Ishikawa (cell line): ENCODE results near the gene ADD2.

ENCODE experiments used
- CEBPB ChIP-seq: IDR thresholded peaks from 2 replicates; pipeline ENCODE4 v1.6.1; 2012
- CREB1 ChIP-seq: IDR thresholded peaks from 2 replicates; pipeline ENCODE4 v1.6.1; 2012; ENCODE audit warnings: low read depth
- EGR1 ChIP-seq: IDR thresholded peaks from 2 replicates; pipeline ENCODE4 v1.6.1; 2012
- EP300 ChIP-seq: IDR thresholded peaks from 2 replicates; pipeline ENCODE4 v1.6.1; 2012; ENCODE audit warnings: borderline replicate concordance
- FOXM1 ChIP-seq: IDR thresholded peaks from 2 replicates; pipeline ENCODE4 v1.6.1; 2012; ENCODE audit warnings: low read depth, borderline replicate concordance
- MAX ChIP-seq: IDR thresholded peaks from 2 replicates; pipeline ENCODE4 v1.6.1; 2012
- NFIC ChIP-seq: IDR thresholded peaks from 2 replicates; pipeline ENCODE4 v1.6.1; 2012
- RAD21 ChIP-seq: IDR thresholded peaks from 2 replicates; pipeline ENCODE4 v1.6.1; 2012; ENCODE audit warnings: low read depth
- REST ChIP-seq: IDR thresholded peaks from 2 replicates; pipeline ENCODE4 v1.6.1; 2012; ENCODE audit warnings: low read depth, mild to moderate bottlenecking
- TAF1 ChIP-seq: IDR thresholded peaks from 2 replicates; pipeline ENCODE4 v1.6.1; 2012; ENCODE audit warnings: low read depth, mild to moderate bottlenecking
- TCF12 ChIP-seq: IDR thresholded peaks from 2 replicates; pipeline ENCODE4 v1.6.1; 2012; ENCODE audit warnings: low read depth
- TEAD4 ChIP-seq: IDR thresholded peaks from 2 replicates; pipeline ENCODE4 v1.6.1; 2012
- USF1 ChIP-seq: IDR thresholded peaks from 2 replicates; pipeline ENCODE4 v1.6.1; 2012
- YY1 ChIP-seq: IDR thresholded peaks from 2 replicates; pipeline ENCODE4 v1.6.1; 2012; ENCODE audit warnings: low read depth
- ZBTB7A ChIP-seq: IDR thresholded peaks from 2 replicates; pipeline ENCODE4 v1.6.1; 2012; ENCODE audit warnings: low read depth

ADD2 gene

GRCh38 chr2:70723286-70723885, 44.6 kb downstream of the ADD2 start:
- TF ChIP-seq RAD21 (no peak), TAF1 (no peak), USF1 (no peak)

- TF ChIP-seq EP300 (no peak), TEAD4 (no peak), FOXM1 (no peak), MAX (no peak), CREB1 (no peak), USF1 (no peak), NFIC (no peak), CEBPB (no peak), EGR1 (no peak), TAF1 (no peak), YY1 (no peak)
Measured at GRCh38 chr2:70720124-70720523, 47.9 kb downstream of the ADD2 start.

GRCh38 chr2:70719231-70719630, 48.8 kb downstream of the ADD2 start:
- TF ChIP-seq REST (no peak), USF1 (no peak), TCF12 (no peak), YY1 (no peak), FOXM1 (no peak), EGR1 (no peak), ZBTB7A (no peak), TAF1 (no peak), CREB1 (no peak), NFIC (no peak), CEBPB (no peak), TEAD4 (no peak), MAX (no peak)

- no peak for TF ChIP-seq YY1
- no peak for TF ChIP-seq EGR1
- no peak for TF ChIP-seq FOXM1
- no peak for TF ChIP-seq CEBPB
- no peak for TF ChIP-seq ZBTB7A
- no peak for TF ChIP-seq MAX
- TF ChIP-seq TEAD4, result no peak
- no peak for TF ChIP-seq CREB1
- TF ChIP-seq TAF1, result no peak
- no peak for TF ChIP-seq NFIC
- no peak for TF ChIP-seq USF1
Measured at GRCh38 chr2:70718736-70719135, 49.3 kb downstream of the ADD2 start.

GRCh38 chr2:70718241-70718640, 49.8 kb downstream of the ADD2 start:
- TF ChIP-seq USF1, result no peak
- TF ChIP-seq YY1, result no peak
- no peak for TF ChIP-seq TEAD4
- TF ChIP-seq TAF1, result no peak
- no peak for TF ChIP-seq ZBTB7A
- no peak for TF ChIP-seq CEBPB
- TF ChIP-seq NFIC, result no peak
- no peak for TF ChIP-seq EGR1
- no peak for TF ChIP-seq RAD21
- TF ChIP-seq EP300, result no peak

GRCh38 chr2:70717431-70718038, 50.5 kb downstream of the ADD2 start:
- TF ChIP-seq REST (no peak), EGR1 (no peak)
